ENCODE data around the gene CRK.

DNA sequence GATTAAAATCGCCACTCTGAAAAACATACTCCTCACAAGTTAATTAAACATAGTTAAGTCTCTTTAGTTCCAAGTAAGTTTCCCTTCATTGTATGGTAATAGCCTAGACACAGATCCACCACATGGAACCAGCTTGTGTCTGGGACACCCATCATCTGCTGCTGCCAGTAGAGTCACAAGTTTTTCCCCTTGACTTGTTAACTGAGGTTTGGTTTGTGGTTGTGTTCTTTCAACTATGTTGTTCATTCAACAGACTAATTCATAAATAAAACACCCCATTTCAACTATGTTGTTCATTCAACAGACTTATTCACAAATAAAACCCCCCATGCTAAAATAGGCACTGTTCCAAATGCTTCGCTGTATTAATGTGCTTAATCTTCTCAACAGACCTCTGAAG lies 80.4 kb downstream of the CRK start:
- TF ChIP-seq, protein P1, sequence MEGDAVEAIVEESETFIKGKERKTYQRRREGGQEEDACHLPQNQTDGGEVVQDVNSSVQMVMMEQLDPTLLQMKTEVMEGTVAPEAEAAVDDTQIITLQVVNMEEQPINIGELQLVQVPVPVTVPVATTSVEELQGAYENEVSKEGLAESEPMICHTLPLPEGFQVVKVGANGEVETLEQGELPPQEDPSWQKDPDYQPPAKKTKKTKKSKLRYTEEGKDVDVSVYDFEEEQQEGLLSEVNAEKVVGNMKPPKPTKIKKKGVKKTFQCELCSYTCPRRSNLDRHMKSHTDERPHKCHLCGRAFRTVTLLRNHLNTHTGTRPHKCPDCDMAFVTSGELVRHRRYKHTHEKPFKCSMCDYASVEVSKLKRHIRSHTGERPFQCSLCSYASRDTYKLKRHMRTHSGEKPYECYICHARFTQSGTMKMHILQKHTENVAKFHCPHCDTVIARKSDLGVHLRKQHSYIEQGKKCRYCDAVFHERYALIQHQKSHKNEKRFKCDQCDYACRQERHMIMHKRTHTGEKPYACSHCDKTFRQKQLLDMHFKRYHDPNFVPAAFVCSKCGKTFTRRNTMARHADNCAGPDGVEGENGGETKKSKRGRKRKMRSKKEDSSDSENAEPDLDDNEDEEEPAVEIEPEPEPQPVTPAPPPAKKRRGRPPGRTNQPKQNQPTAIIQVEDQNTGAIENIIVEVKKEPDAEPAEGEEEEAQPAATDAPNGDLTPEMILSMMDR (IDR thresholded peaks at IDR 0.05; ENCODE audit: low read depth, low read length) = no peak
- TF ChIP-seq POLR2A (IDR thresholded peaks at IDR 0.05; ENCODE audit: extremely low read depth, insufficient read length) = no peak

Measured in NB4 (cell line).